GM19035 (cell line): Measurements from ENCODE around the gene ZNF780A.
A peak's percentile ranks its signal among the peaks of the same experiment; 100 is the strongest.
"Not testable (repeated sequence)": the region's sequence is repeated elsewhere in the genome, so short reads cannot be mapped to it uniquely, and the experiment has no call there.

Experiments
- ATAC-seq: cut with Tn5 transposase; IDR thresholded peaks from one replicate; pipeline ENCODE4 v1.9.1; 2021; ENCODE audit not compliant: unreplicated experiment

The ZNF780A gene

DNA sequence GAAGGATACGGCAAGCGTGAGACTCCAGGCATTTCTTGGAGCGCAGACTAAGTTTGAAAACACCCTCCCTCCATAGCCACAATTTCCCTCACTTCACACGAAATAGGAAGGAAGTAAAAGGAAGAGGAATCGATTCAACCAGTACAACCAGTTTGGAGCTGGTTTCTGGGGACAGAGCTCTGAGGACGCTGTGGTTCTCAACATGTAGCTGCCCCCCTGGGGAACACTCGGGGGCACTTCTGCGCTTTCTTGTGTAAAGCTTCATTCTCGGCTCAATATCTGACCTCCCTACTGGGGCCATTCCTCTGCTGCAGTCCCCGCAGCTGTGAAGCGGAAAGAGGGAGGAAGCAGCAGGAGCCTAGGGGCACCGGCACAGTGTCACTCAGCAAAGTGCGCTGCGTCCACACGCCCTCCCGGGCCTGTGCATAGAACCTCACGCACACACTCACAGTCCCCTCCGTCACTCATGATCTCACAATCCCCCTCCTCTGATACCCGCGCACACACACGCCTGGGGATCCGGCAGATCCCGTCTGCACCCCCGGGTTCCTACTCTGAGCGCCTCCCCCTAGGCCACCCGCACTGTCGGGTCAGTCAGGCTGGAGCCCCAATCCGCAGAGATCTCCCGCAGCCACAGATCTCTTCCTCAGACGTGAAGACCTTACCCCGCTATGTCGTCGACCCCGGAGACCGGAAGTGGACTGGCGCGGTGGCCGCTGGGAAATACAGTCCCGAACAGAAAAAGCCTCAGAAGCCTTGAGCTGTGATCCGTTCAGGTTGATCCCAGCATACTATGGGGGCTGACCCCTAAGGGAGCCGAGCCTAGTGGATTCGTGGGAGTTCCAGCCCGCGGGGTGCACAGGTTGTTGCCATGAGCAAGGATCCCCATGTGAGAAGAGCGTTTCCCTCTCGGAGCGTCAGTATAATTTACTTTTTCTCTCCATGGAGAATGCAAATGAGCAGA is at the start of gene ZNF780A:
TSS of gene ZNF780A (minus strand) at position 703 of the 964 bp plus-strand sequence. CDS start 6,190 bp downstream, outside the sequence.
- peak; percentile 77 for ATAC-seq

DNA sequence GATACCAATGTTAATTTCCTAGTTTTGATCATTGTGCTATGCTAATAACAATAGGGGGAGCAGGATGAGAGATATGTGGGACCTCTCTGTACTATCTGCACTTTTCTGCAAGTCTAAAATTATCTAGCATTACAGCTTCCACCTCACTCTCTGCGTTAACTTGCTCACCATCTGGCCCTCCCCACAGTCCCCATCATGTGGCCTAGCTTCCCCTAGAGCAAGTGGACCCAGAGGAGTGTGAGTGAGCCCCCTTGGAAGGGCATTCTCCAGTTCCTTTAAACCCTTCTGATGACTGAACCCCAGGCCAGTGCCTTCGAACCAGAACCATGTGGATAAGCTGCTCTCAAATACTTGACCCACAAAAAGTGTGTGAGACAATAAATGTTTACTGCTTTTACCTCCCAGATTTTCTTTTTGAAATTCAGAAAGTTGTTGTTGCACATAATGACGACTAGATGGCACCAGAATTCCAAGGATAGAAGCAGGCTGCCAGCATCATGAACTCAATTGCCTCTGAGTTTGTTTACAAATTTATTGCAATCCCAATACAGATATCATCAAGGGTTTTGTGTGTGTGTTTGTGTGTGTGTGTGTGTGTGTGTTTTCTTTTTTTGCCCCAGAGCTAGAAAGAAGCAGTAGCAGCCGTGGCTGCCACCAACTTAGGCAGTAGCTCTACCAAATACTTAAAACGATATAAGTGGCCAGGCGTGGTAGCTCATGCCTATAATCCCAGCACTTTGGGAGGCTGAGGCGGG is 49.0 kb upstream of the ZNF780A start:
- no peak for ATAC-seq

DNA sequence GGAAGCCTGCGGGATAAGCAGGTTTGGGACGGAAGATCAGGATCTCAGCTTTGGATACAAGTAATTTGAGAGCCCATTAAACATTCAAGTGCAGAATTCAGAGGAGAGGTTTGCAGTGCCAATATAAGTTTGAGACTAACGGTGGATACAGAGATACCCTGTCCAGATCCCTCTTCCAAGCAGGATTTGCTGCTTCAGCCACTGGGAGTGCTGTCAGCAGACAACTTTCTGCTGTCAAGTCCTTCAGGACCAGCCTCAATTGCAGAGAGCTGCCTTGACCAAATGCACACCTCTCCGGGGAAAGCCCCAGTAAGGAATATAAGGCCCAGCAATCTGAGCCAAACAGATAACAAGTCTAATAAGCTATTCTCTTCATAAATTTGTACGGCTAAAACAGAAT is 46.1 kb upstream of the ZNF780A start:
- ATAC-seq, result no peak

GRCh38 chr19:40134866-40135265 is 44.1 kb upstream of the ZNF780A start:
- no peak for ATAC-seq

- ATAC-seq, result no peak
Observed at GRCh38 chr19:40133491-40133890, 42.7 kb upstream of the ZNF780A start.

GRCh38 chr19:40130013-40130412 is 39.3 kb upstream of the ZNF780A start:
- ATAC-seq, result no peak

- no peak for ATAC-seq
Observed at GRCh38 chr19:40129425-40129824, 38.7 kb upstream of the ZNF780A start.

GRCh38 chr19:40128991-40129390 is 38.2 kb upstream of the ZNF780A start:
- ATAC-seq, result no peak

DNA sequence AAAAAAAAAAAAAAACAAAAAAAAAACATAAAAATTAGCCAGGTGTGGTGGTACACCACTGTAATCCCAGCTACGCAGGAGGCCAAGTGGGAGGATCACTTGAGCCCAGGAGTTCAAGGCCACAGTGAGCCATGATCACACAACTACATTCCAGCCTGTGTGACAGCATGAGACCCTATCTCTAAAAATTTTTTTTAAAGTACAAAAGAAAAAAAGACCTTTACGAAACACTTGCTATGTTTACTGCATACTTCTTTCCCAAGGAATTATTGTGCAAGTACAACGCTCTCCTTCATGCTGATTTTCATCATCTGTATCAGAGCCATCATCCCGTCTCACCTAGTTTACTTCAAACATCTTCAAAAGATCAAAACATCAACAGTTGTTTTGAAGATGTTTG is 28.6 kb upstream of the ZNF780A start:
- ATAC-seq, result no peak

- not testable (repeated sequence) for ATAC-seq
Observed at GRCh38 chr19:40118638-40119037, 27.9 kb upstream of the ZNF780A start.

DNA sequence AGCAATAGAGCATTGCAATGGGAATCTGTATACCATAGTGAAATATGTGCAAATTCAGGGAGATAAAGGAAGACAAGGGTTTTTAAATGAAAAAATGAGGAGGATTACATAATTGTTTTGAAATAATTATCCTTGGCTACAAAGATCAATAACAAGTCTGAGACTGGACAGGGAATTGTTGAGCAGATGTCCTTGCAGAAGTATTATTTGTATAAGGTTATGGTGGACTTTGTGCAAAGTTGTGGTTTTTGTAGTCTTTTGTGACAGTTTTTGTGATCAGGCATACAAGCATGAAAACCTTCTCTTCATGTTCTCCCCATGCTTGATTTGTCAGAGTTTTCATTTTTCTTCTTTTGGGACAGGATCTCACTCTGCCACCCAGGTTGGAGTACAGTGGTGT is 25.3 kb upstream of the ZNF780A start:
- no peak for ATAC-seq

DNA sequence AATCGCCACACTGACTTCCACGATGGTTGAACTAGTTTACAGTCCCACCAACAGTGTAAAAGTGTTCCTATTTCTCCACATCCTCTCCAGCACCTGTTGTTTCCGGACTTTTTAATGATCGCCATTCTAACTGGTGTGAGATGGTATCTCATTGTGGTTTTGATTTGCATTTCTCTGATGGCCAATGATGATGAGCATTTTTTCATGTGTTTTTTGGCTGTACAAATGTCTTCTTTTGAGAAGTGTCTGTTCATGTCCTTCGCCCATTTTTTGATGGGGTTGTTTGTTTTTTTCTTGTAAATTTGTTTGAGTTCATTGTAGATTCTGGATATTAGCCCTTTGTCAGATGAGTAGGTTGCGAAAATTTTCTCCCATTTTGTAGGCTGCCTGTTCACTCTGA is 23.4 kb upstream of the ZNF780A start:
- ATAC-seq, result not testable (repeated sequence)

DNA sequence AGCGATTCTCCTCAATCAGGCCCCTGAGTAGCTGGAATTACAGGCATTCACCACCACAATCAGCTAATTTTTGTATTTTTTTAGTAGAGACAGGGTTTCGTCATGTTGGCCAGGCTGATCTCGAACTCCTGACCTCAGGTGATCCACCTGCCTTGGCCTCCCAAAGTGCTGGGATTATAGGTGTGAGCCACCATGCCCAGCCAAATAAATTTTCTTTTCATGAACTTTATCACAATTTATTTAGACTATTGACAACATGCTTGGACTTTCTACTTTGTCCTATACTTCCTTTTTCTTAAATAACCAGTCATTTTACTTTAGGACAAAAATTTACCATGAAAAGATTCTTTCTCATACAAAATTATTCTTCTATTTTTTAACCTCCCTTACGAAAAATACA is 21.5 kb upstream of the ZNF780A start:
- ATAC-seq, result not testable (repeated sequence)

DNA sequence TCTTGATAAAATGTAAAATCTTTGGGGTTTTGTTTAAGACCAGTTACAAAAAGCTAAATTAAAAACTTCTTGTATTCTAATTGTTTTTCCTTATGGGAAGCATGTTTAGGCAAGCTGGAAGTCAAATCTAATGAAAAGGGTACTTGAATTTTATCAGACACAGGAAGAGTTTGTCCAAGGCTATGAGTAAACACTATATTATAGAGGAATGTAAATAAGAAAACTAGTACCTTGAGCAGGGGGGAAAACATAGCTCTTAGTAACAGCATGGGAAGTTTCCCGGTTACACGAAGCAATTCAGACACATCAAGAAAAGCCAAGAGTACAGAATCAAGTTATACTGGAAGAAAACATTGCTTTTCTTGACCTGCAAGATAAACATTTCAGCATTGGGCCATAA is 19.8 kb upstream of the ZNF780A start:
- ATAC-seq, result no peak

DNA sequence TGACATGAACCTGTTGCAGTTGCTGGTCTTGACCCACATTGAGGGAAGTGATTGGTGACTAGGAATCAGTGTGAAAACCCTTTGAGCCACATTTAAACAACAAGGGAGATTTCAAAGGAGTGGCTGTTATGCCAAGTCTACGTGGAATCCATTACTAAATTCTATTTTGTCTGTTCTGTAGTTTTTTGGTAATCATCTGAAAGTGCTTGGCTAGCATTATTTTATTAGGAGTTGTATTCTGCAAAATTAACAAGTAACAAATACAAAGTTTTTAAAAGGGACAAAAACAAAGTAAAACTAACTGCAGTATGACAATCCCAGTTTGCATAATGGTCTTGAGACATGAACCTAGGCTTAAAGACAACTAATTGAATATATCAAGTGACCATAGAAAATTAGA is 14.0 kb upstream of the ZNF780A start:
- no peak for ATAC-seq

- ATAC-seq, result no peak
Observed at GRCh38 chr19:40103600-40103999, 12.9 kb upstream of the ZNF780A start.

GRCh38 chr19:40101813-40102212 is 11.1 kb upstream of the ZNF780A start:
- ATAC-seq, result no peak

GRCh38 chr19:40093416-40093815 is 2.7 kb upstream of the ZNF780A start:
- ATAC-seq, result no peak

DNA sequence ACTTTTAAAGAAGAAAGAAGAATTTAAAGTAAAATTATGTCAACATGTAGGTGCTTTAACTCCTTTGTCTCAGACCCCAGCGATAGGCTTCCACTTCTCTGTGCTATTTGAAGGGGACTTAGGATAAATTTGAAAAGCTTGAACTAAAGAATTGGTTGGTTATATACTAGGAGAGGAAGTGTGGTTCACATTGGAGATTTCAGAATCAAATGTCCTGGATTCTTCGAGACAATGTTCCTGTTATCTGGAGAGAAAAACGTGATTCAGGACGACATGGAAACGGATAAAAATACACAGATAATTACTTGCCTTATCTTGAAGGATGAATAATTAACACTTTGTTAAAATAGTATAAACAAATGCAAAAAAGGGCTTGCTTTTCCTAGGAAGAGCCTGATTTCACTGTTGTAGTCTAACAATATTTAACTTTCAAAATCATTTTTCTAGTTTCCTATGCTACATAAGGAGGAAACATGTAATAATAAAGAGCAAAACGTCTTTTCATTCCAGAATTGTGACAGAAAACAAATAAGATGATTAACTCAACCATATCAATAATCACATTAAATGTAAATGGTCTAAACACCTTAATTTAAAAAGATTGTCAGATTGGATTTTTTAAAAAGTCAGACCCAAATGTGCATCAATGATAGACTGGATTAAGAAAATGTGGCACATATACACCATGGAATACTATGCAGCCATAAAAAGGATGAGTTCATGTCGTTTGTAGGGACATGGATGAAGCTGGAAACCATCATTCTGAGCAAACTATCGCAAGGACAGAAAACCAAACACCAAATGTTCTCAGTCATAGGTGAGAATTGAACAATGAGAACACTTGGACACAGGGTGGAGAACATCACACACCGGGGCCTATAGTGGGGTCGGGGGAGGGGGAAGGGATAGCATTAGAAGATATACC is 724 bp upstream of the ZNF780A start:
- no peak for ATAC-seq

DNA sequence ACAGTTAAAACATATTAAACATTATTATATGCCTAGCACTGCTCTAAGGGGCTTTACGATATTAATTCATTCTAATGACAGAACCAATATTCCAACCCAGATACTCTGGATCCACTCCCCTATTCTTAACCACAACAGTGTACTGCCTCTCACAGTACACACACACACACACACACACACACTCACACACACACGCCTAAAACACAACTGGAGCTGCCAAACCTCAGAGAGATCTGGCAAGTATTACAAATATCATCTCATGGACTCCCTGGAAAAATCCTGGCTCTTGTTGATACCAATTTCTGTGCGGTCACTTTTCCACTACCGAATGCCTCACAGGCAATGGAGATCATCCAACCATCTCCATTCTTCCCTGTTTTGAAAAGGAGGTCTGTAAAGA is 1.3 kb downstream of the ZNF780A start:
- no peak for ATAC-seq
